SH-SY5Y (cell line): Measurements from ENCODE around the gene NCKAP5.

Experiments
- GATA2 ChIP-seq: IDR thresholded peaks from 2 replicates; pipeline ENCODE4 v1.6.1; 2011; ENCODE audit warnings: mild to moderate bottlenecking, low read depth, low read length
- GATA3 ChIP-seq: IDR thresholded peaks from 2 replicates; pipeline ENCODE4 v1.6.1; 2011; ENCODE audit warnings: low read depth, mild to moderate bottlenecking, low read length, moderate library complexity

DNA sequence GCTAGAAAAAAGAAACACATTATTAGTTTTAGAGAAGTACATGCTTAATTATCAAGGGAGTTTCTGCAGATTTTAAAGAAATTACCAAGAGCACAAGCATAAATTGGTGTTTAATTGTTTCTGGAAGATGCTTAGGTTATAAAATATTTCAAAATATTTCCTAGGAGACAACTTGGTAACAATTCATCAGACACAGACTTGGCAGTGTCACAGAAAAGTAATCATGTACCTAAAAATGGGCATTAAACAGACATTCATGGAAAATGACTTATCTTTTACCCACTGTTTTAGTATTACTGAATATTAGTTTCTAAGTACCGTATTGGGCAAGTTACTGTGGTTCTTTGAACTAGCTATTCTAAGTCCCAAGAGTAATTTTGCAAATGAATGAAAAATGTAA lies 469.5 kb downstream of the NCKAP5 start:
- TF ChIP-seq GATA2 (no peak), GATA3 (no peak)
